ENCODE measurements around the gene NOL4L.

Gene NOL4L

DNA sequence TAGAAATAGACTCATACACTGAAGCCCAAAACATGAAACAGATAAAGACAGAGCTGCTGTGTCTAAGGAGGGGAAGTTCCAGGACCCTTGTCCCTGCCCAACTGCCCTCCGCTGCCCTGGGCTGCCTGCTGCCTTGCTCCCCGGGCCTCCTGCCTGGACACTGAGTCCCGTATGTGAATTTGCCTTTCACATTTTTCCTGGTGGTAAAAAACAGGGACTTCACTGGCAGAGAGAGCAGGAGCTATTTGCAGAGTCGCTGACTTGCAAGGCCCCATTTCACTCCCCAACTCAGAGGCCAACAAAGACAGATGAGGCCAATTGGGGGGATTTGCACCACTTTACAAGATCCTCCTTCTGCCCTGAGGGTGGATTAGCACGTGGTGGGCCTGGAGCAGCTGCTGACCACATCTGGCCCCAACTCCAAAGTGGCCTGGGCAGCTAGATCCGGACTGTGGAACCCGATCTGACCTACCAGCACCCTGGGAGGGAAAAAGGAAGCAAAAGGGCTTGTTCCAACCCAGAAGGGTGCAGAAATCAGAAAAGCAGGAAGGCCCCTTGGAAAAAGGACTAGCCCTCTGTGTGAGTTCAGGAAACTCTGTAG is 61.4 kb downstream of the NOL4L start:
- DNase-seq (ENCODE audit: low read depth) = no peak

- DNase-seq (ENCODE audit: low read depth) = peak; percentile 23
Observed at GRCh38 chr20:32522776-32523612, 62.1 kb downstream of the NOL4L start.

DNA sequence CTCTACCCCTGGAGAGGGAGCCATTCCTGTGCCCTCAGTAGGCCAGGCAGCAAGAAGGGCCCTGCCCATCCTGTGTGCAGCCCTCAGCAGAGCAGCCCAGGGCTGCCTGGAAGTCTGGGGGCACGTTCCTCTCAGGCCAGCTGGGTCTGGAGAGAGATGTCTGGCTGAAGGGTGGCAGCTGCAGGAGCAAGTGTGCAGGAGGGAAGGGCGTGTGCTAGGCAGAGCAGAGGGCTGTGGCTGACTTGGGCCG is 62.7 kb downstream of the NOL4L start:
- no peak for DNase-seq (ENCODE audit: low read depth)

- peak; percentile 13 for DNase-seq (ENCODE audit: low read depth)
Observed at GRCh38 chr20:32521780-32522525, 63.2 kb downstream of the NOL4L start.

DNA sequence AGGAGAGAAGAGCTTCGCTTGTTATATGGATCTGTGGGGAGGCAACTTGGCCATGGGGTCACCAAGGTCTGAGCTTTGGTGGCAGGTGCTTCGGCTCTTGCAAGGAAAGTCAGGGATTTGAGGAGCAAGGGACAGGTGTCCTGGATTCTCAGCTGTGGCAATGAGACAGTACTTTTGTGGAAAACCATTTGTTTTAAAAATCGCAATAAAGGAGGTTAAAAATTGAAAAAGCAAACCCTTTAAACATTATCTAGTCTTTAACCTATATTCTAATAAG is 64.3 kb downstream of the NOL4L start:
- DNase-seq (ENCODE audit: low read depth) = no peak

GRCh38 chr20:32519381-32519730 is 65.8 kb downstream of the NOL4L start:
- DNase-seq (ENCODE audit: low read depth) = no peak

DNA sequence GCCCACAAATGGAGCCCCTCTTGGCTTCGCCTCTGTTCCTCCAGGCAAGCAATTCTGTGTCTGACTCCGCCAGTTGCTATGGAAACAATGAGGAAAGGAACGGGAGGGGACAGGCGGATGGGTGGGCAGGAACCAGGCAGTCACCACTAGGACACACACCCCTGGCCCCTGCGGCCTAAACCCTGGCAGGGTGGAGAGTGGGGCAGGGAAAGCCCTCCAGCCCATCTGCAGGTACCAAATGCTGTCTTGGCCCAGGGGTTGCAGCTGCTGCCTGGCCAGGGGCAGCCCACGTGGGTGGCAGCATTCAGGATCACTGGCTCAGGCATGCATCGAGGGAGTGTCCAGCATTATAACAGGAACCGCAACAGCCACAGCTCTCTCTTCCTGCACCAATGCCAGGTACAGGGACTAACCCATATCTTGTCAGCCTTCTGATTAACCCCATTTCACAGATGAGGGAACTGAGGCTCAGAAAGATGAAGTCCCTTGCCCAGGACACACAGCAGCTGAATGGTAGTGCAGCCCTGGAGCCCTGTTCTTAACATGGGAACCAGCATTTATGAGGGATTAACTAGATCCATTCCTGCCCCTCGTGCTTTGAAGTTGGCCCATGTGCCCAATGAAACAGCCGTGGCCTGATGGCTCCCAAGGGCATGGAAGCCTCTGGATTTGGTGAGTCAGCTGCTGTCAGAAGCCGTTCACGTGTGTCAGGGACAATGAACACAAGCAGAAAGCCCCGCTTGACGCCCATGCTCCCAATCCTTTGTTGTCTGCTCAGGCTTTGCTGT is 66.3 kb downstream of the NOL4L start:
- DNase-seq (ENCODE audit: low read depth) = no peak

- no peak for DNase-seq (ENCODE audit: low read depth)
Observed at GRCh38 chr20:32517914-32518592, 67.1 kb downstream of the NOL4L start.

- DNase-seq (ENCODE audit: low read depth) = no peak
Observed at GRCh38 chr20:32517518-32517873, 67.6 kb downstream of the NOL4L start.

GRCh38 chr20:32516583-32517517 is 68.3 kb downstream of the NOL4L start:
- DNase-seq (ENCODE audit: low read depth) = no peak

DNA sequence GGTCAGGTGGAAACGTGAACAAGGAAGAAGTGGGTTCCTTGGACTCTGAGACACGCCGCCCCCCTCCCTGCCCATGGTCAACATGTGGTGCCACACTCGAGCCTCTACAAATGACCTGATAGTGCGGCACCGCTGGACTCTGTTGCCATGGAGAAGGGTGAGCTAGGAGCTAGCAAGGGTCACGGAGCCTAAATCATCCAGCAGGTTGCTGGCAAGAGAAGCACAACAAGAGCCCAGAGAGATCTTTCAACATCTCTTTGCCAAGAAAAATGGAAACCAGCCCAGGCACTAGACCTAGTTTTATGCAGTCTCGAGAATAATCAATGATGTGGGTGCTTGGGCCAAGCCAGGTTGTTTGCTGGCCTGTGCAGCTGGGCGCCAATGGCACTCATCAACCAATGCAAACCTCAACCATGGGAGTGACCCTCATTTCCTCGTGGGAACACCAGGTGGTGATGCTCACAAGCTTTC is 69.5 kb downstream of the NOL4L start:
- DNase-seq (ENCODE audit: low read depth) = no peak

DNA sequence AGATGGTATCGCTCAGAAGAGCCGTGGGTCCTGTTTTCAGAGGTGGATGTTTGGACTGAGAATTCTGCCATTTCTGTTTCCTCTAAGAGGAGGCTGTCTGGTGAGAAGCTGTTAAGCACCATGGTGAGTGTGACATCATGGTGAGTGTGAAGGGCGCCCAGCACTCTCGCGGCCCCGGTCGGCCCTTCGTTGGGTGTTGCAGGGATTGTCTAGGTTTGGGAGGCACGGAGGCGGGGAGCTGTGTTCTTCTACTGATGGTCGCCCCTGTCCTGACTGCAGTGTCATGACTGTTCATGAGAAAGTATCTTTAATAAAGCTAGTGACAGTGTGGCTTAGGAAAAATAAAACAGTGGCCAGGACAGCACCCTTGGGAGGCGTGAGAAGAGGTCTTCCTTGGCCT is 70.4 kb downstream of the NOL4L start:
- no peak for DNase-seq (ENCODE audit: low read depth)

GRCh38 chr20:32513031-32513866 is 71.9 kb downstream of the NOL4L start:
- no peak for DNase-seq (ENCODE audit: low read depth)

DNA sequence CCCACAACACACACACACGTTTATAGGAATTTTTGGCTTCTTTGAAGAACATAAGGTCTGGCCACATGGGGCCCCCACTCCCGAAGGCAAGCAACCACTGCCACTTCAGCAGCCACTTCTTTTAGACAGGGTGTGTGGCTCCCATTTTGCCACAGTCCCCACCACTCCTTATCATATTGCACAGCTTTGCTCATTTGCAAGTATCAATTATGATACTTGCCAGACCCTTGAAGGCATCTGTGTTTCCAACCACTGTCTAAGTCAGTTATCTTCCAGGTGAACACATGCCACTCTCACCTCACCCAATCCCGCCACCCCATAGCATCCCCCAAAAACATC is 73.1 kb downstream of the NOL4L start:
- DNase-seq (ENCODE audit: low read depth) = no peak

GRCh38 chr20:32511358-32512046 is 73.6 kb downstream of the NOL4L start:
- no peak for DNase-seq (ENCODE audit: low read depth)

GRCh38 chr20:32510601-32511357 is 74.4 kb downstream of the NOL4L start:
- no peak for DNase-seq (ENCODE audit: low read depth)

DNA sequence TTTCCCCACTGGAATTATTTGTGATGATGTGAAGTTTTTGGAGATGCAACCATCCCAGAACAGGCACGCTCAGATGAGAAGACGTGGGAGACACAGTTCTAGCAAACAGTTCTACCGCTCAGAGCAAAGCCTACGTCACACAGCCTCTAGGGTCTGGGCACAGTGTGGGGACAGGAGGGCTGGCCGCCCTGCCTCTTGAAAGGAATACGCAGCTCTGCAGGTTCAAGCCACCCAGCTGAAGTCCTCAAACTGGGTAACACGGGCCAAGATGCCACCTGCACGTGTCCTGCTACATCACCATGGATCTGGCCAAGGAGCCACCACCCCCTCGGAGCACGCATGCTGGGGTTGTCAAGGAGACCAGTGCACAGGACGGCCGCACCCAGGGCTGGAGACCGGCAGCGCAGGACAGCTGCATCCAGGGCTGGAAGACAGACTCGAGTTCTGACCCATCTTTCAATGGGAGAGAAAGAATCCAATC is 75.0 kb downstream of the NOL4L start:
- no peak for DNase-seq (ENCODE audit: low read depth)

- no peak for DNase-seq (ENCODE audit: low read depth)
Observed at GRCh38 chr20:32509639-32510066, 75.5 kb downstream of the NOL4L start.

DNA sequence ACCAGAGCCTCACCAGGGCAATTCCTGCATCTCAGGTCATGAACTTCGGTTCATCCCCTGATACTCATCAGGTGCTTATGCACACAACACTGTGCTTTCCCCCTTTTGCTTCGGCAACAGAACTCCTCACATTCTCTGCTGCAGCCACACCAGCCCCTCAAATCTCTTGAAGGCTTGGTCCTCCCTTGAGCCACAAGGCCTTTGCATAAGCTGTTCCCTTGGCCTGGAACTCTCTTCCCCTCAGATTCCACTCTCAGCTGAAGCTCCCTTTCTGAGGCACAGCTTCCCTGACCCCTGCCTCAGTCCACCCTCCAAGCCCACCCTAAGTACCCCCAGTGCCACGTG is 76.4 kb downstream of the NOL4L start:
- DNase-seq (ENCODE audit: low read depth) = no peak
